Placental epithelial cell (primary cell): ENCODE measurements around the gene SLC7A10. TPM values are rescaled to one million over a fixed set of nuclear protein-coding genes. Genes with fewer than 3 reads are reported as not detected.

Experiments
- total RNA-seq: library from RNA; depleted of rRNA; stranded (reverse); fragments of >200 nt; gene quantifications from 2 replicates; pipeline ENCODE4 v1.2.3, GENCODE V29; 2012

Gene SLC7A10
- not detected in 2 replicates for total RNA-seq

DNA sequence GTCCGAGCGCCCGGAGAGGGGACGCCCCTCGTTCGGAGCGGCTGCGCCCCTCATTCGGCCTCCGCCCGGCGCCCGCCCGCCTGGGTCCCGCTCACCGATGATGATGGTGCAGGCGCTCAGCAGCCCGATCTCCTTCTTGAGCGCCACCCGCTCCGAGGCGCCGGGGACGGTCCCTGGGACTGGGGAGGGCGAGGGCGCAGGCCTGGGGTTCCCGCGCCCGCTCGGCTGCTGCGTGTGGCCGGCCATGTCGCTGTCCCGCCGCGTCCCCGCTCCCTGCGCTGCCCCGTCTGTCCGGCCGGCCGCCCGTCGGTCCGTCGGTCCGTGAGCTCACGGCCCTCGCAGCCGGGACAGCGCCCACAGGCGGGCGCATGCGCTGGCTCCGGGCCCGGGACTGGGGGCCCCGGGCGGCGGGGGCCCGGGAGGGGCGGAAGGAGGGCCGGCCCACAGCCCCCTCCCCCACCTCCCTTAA is at the start of gene SLC7A10:
TSS of gene SLC7A10 (minus strand) at position 393 of the 469 bp plus-strand sequence. CDS start at position 246, 147 bp downstream.

DNA sequence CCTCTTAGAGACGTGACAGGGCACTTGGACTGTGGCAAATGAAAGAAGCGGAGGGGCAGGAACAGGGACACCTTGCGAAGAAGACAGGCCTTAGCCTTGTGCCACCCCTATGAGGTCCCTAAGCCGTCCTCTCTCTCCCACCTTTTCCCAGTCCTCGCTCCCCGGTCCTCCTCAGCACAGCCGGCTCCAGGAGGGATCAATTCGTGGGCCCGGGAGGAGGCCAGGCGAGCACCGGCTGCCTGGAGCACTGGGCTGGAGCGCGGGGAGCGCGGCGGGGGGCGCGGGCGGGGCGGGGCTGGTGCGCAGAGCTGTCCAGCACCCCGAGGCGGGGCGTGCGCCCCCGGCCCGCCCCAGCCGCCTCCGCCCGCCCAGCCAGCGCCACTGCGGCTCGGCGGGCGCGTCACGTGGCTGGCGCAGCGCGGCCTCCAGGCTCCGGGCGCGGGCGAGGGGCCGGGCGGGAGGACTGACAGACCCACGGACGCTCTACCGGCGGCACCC is 31.7 kb downstream of the SLC7A10 start, which contains the start of gene LRP3:
TSS of gene LRP3 (plus strand) at position 466 of the 498 bp plus-strand sequence. CDS start 456 bp downstream, outside the sequence.

Other genes starting within 250 kb of the SLC7A10 start
- gene RHPN2, start 161.0 kb downstream of the SLC7A10 start, total RNA-seq = 17.2 and 23.6 TPM in 2 replicates
- 6.0 and 14.5 TPM in 2 replicates for gene GPATCH1, start 144.7 kb downstream of the SLC7A10 start, total RNA-seq
- not detected in 2 replicates for gene WDR88, start 93.7 kb downstream of the SLC7A10 start, total RNA-seq
- gene LRP3, start 31.5 kb downstream of the SLC7A10 start, total RNA-seq = 10.8 and 14.5 TPM in 2 replicates
- 2.7 and 12.6 TPM in 2 replicates for gene CEBPA, start 76.7 kb upstream of the SLC7A10 start, total RNA-seq
- gene CEBPG, start 147.9 kb upstream of the SLC7A10 start, total RNA-seq = 14.1 and 20.0 TPM in 2 replicates